Transverse colon (tissue), 4 donors: ENCODE measurements around the gene SLC5A2. TPM values are rescaled to one million over a fixed set of nuclear protein-coding genes. Genes with fewer than 3 reads are reported as not detected.

Experiments
- DNase-seq: peaks from one replicate; pipeline ENCODE4 v3.0.0-alpha.2; 2019
- H3K27ac ChIP-seq, 4 donors: fragments of 200-600 bp; sonication (generic); 2 replicates each; pipeline ENCODE4 v1.5.1; 2016 to 2018; ENCODE audit warnings: inconsistent platforms in 4 of 4
- H3K27me3 ChIP-seq: fragments of 200-600 bp; sonication (generic); 2 replicates; pipeline ENCODE4 v1.5.1; 2017; ENCODE audit warnings: inconsistent platforms
- H3K36me3 ChIP-seq, 4 donors: fragments of 200-600 bp; sonication (generic); 2 replicates each; pipeline ENCODE4 v1.5.1; 2017 to 2019; ENCODE audit warnings: inconsistent platforms in 4 of 4
- H3K4me1 ChIP-seq, 4 donors: fragments of 200-600 bp; sonication (generic); 2 replicates each; pipeline ENCODE4 v1.5.1; 2017 to 2020; ENCODE audit warnings: inconsistent platforms in 4 of 4
- H3K4me3 ChIP-seq, 4 donors: fragments of 200-600 bp; sonication (generic); 1 replicate in 1 of 4; 2 replicates in 3 of 4; pipeline versions ENCODE4 v1.5.1 to v1.6.1; 2017 to 2019; ENCODE audit warnings: inconsistent platforms in 4 of 4
- H3K9me3 ChIP-seq, 2 donors: fragments of 200-600 bp; sonication (generic); 2 replicates each; pipeline ENCODE4 v1.5.1; 2017 to 2019; ENCODE audit warnings: inconsistent platforms in 2 of 2
- EP300 ChIP-seq: sonication (generic); formaldehyde crosslinking; IDR thresholded peaks from one replicate; pipeline ENCODE4 v1.6.1; 2017; ENCODE audit warnings: antibody characterized with exemption, low read depth
- POLR2A ChIP-seq: fragments of 450-650 bp; IDR thresholded peaks from one replicate; pipeline ENCODE4 v1.6.1; 2016; ENCODE audit warnings: antibody characterized with exemption, mild to moderate bottlenecking, moderate library complexity
- POLR2AphosphoS5 ChIP-seq, 3 donors: sonication (generic); formaldehyde crosslinking; IDR thresholded peaks; one replicate each; pipeline ENCODE4 v1.6.1; 2016; ENCODE audit warnings: antibody characterized with exemption in 3 of 3
- WGBS, 2 donors: methylation state at CpG; one replicate each; pipeline ENCODE4 v1.1.5; 2018; ENCODE audit warnings: low coverage in 1 of 2; 5-methylcytosine and 5-hydroxymethylcytosine counted together
- in situ Hi-C, 4 donors: fragments of 200-750 bp; cut with MboI; loops; one replicate each; pipeline versions ENCODE4 v1.15.0 to v1.15.1; 2017; ENCODE audit warnings: low sequenced_read_pairs in 3 of 4, low pct_ligation_motif_present in 1 of 4, low pct_unique_long_range_greater_than_20kb in 1 of 4
- intact Hi-C: fragments of 100-400 bp; cut with DNase I; formaldehyde crosslinking; loops from one replicate; pipeline ENCODE4 v1.15.1; 2023; ENCODE audit warnings: low total_unique reads
- total RNA-seq, 4 donors: library from RNA; depleted of rRNA; stranded (reverse); fragments of >200 nt; gene quantifications; one replicate each; pipeline ENCODE4 v1.1.0, GENCODE V29; 2016
- TF ChIP-seq, protein P1 (sequence below), 5 experiments: fragments of 200-600 bp in 3 of 5; fragments of 450-650 bp in 2 of 5; sonication (generic) in 3 of 5; IDR thresholded peaks; 1 replicate in 2 of 5; 2 replicates in 3 of 5; pipeline ENCODE4 v1.5.1; 2016 to 2017; ENCODE audit warnings: antibody characterized with exemption in 5 of 5, inconsistent platforms in 3 of 5, mild to moderate bottlenecking in 2 of 5, moderate library complexity in 1 of 5

The SLC5A2 gene
- total RNA-seq, 4 donors from 2014 or later: not detected

DNA sequence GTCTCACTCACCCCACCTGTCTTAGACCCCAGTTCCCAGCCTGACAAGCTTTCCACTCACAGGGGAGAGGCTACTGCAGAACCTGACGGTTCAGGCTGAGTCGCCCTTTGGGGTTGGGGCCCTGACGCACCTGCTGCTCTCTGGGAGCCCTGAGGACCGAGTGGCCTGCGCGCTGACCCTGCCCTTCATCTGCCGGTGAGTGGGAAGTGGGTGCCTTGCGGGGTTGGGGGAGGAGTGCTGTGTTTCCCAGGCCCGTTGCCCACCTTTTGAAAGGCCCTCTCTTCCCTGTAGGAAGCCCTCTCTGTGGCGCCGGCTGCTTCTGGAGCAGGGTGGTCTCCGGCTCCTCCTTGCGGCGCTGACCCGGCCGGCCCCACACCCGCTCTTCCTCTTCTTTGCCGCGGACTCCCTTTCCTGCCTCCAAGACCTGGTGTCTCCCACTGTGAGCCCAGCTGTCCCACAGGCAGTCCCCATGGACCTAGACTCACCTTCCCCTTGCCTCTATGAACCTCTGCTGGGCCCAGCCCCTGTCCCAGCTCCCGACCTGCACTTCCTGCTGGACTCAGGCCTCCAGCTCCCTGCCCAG, 17.0 kb upstream of the SLC5A2 start:
- intact Hi-C loops: no loop called here
- WGBS, 2 donors: 96 to 97% methylated on average over 4 to 20 of the region's 20 CpGs

DNA sequence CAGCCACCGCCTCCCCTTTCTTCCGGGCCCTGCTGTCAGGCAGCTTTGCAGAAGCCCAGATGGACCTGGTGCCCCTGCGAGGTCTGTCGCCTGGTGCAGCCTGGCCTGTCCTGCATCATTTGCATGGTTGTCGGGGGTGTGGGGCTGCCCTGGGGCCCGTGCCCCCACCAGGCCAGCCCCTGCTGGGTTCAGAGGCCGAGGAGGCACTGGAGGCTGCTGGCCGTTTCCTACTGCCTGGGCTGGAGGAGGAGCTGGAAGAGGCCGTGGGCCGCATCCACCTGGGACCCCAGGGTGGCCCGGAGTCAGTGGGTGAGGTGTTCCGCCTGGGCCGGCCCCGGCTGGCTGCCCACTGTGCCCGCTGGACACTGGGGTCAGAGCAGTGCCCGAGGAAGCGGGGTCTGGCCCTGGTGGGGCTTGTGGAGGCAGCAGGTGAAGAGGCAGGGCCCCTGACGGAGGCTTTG, 16.5 kb upstream of the SLC5A2 start:
- TF ChIP-seq POLR2A: no peak
- in situ Hi-C loops (loop anchor here in 2 of 4 donors (25.0 kb wide), 2 partner anchors 421 to 479 kb away; partner anchors contain the start of gene HSD3B7 (in 1 of the 2)), intact Hi-C loops (no loop called here)
- Histone ChIP-seq H3K4me3 (no peak overlapping the region), H3K27me3 (no peaks in the 10 kb centered on the region), H3K27ac (no peak overlapping the region), H3K9me3 (no peaks in the 10 kb centered on the region), H3K36me3 (peaks cover 0 to 10% (median 2%) of the 10 kb centered on the region in 4 donors), H3K4me1 (peaks cover 3 to 10% (median 7%) of the 10 kb centered on the region in 4 donors)
- 95 to 100% methylated on average over 1 to 16 of the region's 18 CpGs for WGBS, 2 donors
- DNase-seq: no peak

More for the DNA sequence above, 17.0 kb upstream of the SLC5A2 start:
- Histone ChIP-seq H3K27me3 (no peaks in the 10 kb centered on the region), H3K36me3 (peaks cover 0 to 10% (median 2%) of the 10 kb centered on the region in 4 donors), H3K4me1 (peaks cover under 1 to 5% (median 2%) of the 10 kb centered on the region in 4 donors), H3K4me3 (no peak overlapping the region), H3K9me3 (no peaks in the 10 kb centered on the region), H3K27ac (no peak overlapping the region)
- in situ Hi-C loops: loop anchor here in 2 of 4 donors (25.0 kb wide), 2 partner anchors 421 to 479 kb away; partner anchors contain the start of gene HSD3B7 (in 1 of the 2)
- DNase-seq: no peak
- TF ChIP-seq, protein P1, sequence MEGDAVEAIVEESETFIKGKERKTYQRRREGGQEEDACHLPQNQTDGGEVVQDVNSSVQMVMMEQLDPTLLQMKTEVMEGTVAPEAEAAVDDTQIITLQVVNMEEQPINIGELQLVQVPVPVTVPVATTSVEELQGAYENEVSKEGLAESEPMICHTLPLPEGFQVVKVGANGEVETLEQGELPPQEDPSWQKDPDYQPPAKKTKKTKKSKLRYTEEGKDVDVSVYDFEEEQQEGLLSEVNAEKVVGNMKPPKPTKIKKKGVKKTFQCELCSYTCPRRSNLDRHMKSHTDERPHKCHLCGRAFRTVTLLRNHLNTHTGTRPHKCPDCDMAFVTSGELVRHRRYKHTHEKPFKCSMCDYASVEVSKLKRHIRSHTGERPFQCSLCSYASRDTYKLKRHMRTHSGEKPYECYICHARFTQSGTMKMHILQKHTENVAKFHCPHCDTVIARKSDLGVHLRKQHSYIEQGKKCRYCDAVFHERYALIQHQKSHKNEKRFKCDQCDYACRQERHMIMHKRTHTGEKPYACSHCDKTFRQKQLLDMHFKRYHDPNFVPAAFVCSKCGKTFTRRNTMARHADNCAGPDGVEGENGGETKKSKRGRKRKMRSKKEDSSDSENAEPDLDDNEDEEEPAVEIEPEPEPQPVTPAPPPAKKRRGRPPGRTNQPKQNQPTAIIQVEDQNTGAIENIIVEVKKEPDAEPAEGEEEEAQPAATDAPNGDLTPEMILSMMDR (IDR thresholded peaks at IDR 0.05): no peak
- TF ChIP-seq POLR2A: no peak
- no peak for TF ChIP-seq EP300
- TF ChIP-seq POLR2AphosphoS5 (IDR thresholded peaks at IDR 0.05): no peak

DNA sequence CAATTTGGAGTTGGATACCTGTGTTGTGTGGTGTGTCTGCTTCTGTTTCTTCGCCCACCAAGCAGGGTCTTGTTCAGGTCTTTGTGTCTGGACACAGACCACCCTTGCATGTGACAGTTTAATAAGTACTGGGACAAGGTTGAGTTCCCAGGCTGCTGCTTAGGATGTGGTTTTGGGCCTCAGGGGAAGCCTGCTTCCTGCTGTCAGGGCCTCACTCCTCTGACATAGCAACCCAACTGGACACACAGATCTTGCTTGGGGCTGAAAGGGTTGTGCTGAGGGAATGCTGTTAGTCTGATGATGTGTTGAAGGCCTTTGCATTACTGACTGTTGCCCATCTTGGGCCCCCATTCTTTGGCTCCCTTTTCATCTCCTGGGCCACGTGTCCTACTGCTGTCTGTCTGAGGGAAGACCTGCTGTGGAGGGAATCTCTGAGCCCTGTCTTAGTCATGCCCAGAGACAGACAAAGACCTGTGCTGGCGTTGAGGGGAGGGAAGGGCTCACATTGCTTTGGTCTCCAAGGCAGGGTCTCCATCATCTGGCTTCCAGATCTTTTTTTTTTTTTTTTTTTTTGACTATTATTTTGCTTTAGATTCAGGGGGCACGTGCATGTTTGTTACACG, 15.7 kb upstream of the SLC5A2 start:
- Histone ChIP-seq H3K27ac (no peak overlapping the region), H3K27me3 (no peaks in the 10 kb centered on the region), H3K4me1 (peaks cover 8 to 15% (median 12%) of the 10 kb centered on the region in 4 donors), H3K4me3 (no peak overlapping the region), H3K36me3 (peaks cover 0 to 10% (median 2%) of the 10 kb centered on the region in 4 donors), H3K9me3 (no peaks in the 10 kb centered on the region)
- TF ChIP-seq POLR2A (no peak), POLR2AphosphoS5 (IDR thresholded peaks at IDR 0.05) (no peak), EP300 (no peak)
- TF ChIP-seq, protein P1 (IDR thresholded peaks at IDR 0.05): no peak
- no peak for DNase-seq
- intact Hi-C loops (no loop called here), in situ Hi-C loops (loop anchor here in 2 of 4 donors (25.0 kb wide), 2 partner anchors 420 to 480 kb away; partner anchors contain the start of gene HSD3B7 (in 1 of the 2))
- WGBS, 2 donors: 87 to 100% methylated on average over 2 to 5 of the region's 5 CpGs

DNA sequence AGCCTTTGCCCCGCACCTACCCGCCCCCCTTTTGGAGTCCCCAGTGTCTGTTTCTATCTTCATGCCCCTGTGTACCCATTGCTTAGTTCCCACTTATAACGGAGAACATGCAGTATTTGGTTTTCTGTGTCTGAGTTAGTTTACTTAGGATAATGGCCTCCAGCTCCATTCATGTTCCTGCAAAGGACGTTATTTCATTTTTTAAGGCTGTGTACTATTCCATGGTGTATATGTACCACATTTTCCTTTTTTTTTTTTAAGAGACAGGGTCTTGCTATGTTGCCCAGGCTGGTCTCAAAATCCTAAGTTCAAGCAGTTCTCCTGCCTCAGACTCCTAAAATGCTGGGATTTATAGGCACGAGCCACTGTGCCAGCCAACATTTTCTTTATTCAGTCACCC, 15.1 kb upstream of the SLC5A2 start:
- WGBS, 2 donors: 96% methylated on average over 3 to 5 of the region's 5 CpGs
- intact Hi-C loops: no loop called here
- Histone ChIP-seq H3K9me3 (no peaks in the 10 kb centered on the region), H3K27ac (no peak overlapping the region), H3K4me1 (peaks cover 13 to 19% (median 15%) of the 10 kb centered on the region in 4 donors), H3K4me3 (no peak overlapping the region), H3K36me3 (peaks cover 0 to 10% (median 2%) of the 10 kb centered on the region in 4 donors), H3K27me3 (no peaks in the 10 kb centered on the region)
- in situ Hi-C loops: loop anchor here in 2 of 4 donors (25.0 kb wide), 2 partner anchors 419 to 481 kb away; partner anchors contain the start of gene HSD3B7 (in 1 of the 2)
- TF ChIP-seq, protein P1 (IDR thresholded peaks at IDR 0.05): no peak
- TF ChIP-seq POLR2A (no peak), EP300 (no peak), POLR2AphosphoS5 (IDR thresholded peaks at IDR 0.05) (no peak)
- no peak for DNase-seq
